HepG2 (cell line): ENCODE data around the gene NTF3. TPM values are rescaled to one million over a fixed set of nuclear protein-coding genes. Genes with fewer than 3 reads are reported as not detected.

Experiments used
- ATAC-seq: fragments of 200-7000 bp; cut with Tn5 transposase; 3 replicates; pipeline ENCODE4 v1.9.1; 2020; ENCODE audit warnings: mild to moderate bottlenecking, moderate library complexity
- BruUV-seq: library from RNA; stranded (reverse); fragments of 400-500 nt; replicated peaks from 2 replicates; lab custom pipeline; 2021; lab: Mats Ljungman, UMichigan
- CTCF ChIA-PET: fragments of 300-600 bp; formaldehyde crosslinking; extraction: SDS; loops from one replicate; lab custom pipeline; 2021; ENCODE audit warnings: low total read pairs, inconsistent platforms, low intra/inter-chr PET ratio; lab: Yijun Ruan, JAX
- POLR2A ChIA-PET: fragments of 350-600 bp; sonication (Branson Sonifier 250); formaldehyde crosslinking; loops from one replicate; lab custom pipeline; 2020; ENCODE audit warnings: antibody characterized with exemption, inconsistent platforms; lab: Yijun Ruan, JAX
- DNase-seq: peaks from one replicate; pipeline ENCODE4 v3.0.0-alpha.2; 2015; ENCODE audit warnings: low spot score
- FAIRE-seq: peaks from 3 replicates; lab custom pipeline; 2011; peaks lifted over from hg19 to GRCh38; lab: Jason Lieb, UNC
- H2AFZ ChIP-seq: one replicate; pipeline ENCODE4 v1.6.1; 2011; ENCODE audit warnings: low read length, inconsistent platforms
- H3K27ac ChIP-seq: fragments of 300-600 bp; 3 replicates; pipeline ENCODE4 v1.8.0; 2011; ENCODE audit warnings: mixed run types, mild to moderate bottlenecking, mixed read lengths, low read length, inconsistent platforms; ENCODE audit not compliant: insufficient read depth; ENCODE audit errors: extremely low read length
- H3K27me3 ChIP-seq, 2 experiments: fragments of 200-600 bp in 1 of 2; 2 replicates in 1 of 2; 3 replicates in 1 of 2; pipeline versions ENCODE4 v1.6.0 to v1.8.0; 2011; ENCODE audit warnings: low read length in 2 of 2, mild to moderate bottlenecking in 2 of 2, moderate library complexity in 2 of 2, inconsistent platforms in 1 of 2; ENCODE audit not compliant: insufficient read depth in 2 of 2, control insufficient read depth in 1 of 2
- H3K36me3 ChIP-seq, 2 experiments: fragments of 200-600 bp in 1 of 2; replicated peaks in 1 of 2; 2 replicates in 1 of 2; 3 replicates in 1 of 2; pipeline versions ENCODE4 v1.5.1 to v1.8.0; 2011; ENCODE audit warnings: low read length in 2 of 2, inconsistent platforms in 1 of 2; ENCODE audit not compliant: insufficient read depth in 2 of 2, control insufficient read depth in 1 of 2
- H3K4me1 ChIP-seq: 2 replicates; pipeline ENCODE4 v1.5.1; 2012; ENCODE audit warnings: low read length, inconsistent platforms; ENCODE audit not compliant: insufficient read depth
- H3K4me2 ChIP-seq: 2 replicates; pipeline ENCODE4 v1.6.0; 2011; ENCODE audit warnings: low read depth, low read length, inconsistent platforms
- H3K4me3 ChIP-seq, 3 experiments: fragments of 200-600 bp in 1 of 3; sonication (generic), shearing (Covaris generic) in 1 of 3; replicated peaks in 1 of 3; 2 replicates each; pipeline ENCODE4 v1.5.1; 2011 to 2016; ENCODE audit warnings: low read length in 3 of 3, inconsistent platforms in 2 of 3, low read depth in 2 of 3, mild to moderate bottlenecking in 2 of 3, control low read depth in 1 of 3, mixed read lengths in 1 of 3; ENCODE audit not compliant: insufficient read depth in 1 of 3
- H3K79me2 ChIP-seq: one replicate; pipeline ENCODE4 v1.6.1; 2011; ENCODE audit warnings: low read length, inconsistent platforms; ENCODE audit not compliant: insufficient read depth
- H3K9ac ChIP-seq: 2 replicates; pipeline ENCODE4 v1.6.0; 2011; ENCODE audit warnings: mild to moderate bottlenecking, low read depth, low read length, inconsistent platforms; ENCODE audit not compliant: insufficient read depth
- H3K9me3 ChIP-seq: 2 replicates; pipeline ENCODE4 v1.5.1; 2012; ENCODE audit warnings: mild to moderate bottlenecking, low read length
- H4K20me1 ChIP-seq: 2 replicates; pipeline ENCODE4 v1.6.0; 2011; ENCODE audit warnings: inconsistent platforms, mild to moderate bottlenecking, low read length, moderate library complexity; ENCODE audit not compliant: insufficient read depth
- AGO2 ChIP-seq: fragments of 200-400 bp; formaldehyde crosslinking; optimal IDR thresholded peaks from 2 replicates; pipeline ENCODE3; 2017; ENCODE audit warnings: mild to moderate bottlenecking, low read depth, low read length, moderate library complexity
- FOXA1 ChIP-seq, 2 experiments: fragments of 450-650 bp in 1 of 2; sonication (generic) in 1 of 2; formaldehyde crosslinking in 1 of 2; IDR thresholded peaks; 2 replicates each; pipeline versions ENCODE4 v1.4.0 to v1.6.1; 2016 to 2020; ENCODE audit warnings: missing genetic modification reagents in 1 of 2
- GATAD1 ChIP-seq: IDR thresholded peaks from 2 replicates; pipeline ENCODE4 v1.6.1; 2016; ENCODE audit warnings: missing genetic modification reagents, missing compliant biosample characterization
- KLF16 ChIP-seq, 2 experiments: sonication (generic) in 1 of 2; formaldehyde crosslinking in 1 of 2; IDR thresholded peaks; 2 replicates each; pipeline versions ENCODE4 v1.6.1 to v1.8.0; 2016 to 2023; ENCODE audit warnings: missing genetic modification reagents in 2 of 2, missing compliant biosample characterization in 1 of 2
- PAF1 ChIP-seq: IDR thresholded peaks from 2 replicates; pipeline ENCODE4 v1.6.1; 2016; ENCODE audit warnings: missing genetic modification reagents, missing compliant biosample characterization
- RFX5 ChIP-seq: IDR thresholded peaks from 2 replicates; pipeline ENCODE4 v1.6.1; 2011; ENCODE audit warnings: low read depth, low read length, improper control_type of control experiment
- RXRB ChIP-seq: IDR thresholded peaks from 2 replicates; pipeline ENCODE4 v1.6.1; 2016; ENCODE audit warnings: borderline replicate concordance, missing genetic modification reagents, missing compliant biosample characterization
- ZNF746 ChIP-seq: sonication (generic); formaldehyde crosslinking; IDR thresholded peaks from 2 replicates; pipeline ENCODE4 v1.8.0; 2022; ENCODE audit warnings: mild to moderate bottlenecking, missing genetic modification reagents
- WGBS: methylation state at CpG from one replicate; pipeline ENCODE4 v1.1.6; 2017; ENCODE audit warnings: low lambda C conversion rate; 5-methylcytosine and 5-hydroxymethylcytosine counted together
- in situ Hi-C: cut with HindIII; loops from 2 replicates; pipeline ENCODE4 v1.10.0; 2017; ENCODE audit warnings: low pct_unique_long_range_greater_than_20kb; ENCODE audit not compliant: extremely low pct_ligation_motif_present
- intact Hi-C: fragments of 100-400 bp; cut with micrococcal nuclease; formaldehyde crosslinking; loops from one replicate; pipeline ENCODE4 v1.10.0; 2022; ENCODE audit not compliant: unreplicated experiment
- polyA plus RNA-seq, 8 experiments: library from polyadenylated mRNA; depleted of rRNA in 3 of 8; stranded (reverse) in 7 of 8; unstranded in 1 of 8; fragments of >200 nt; fragmentation: Illumina TruSeq in 4 of 8; extraction: Trizol in 4 of 8; gene quantifications; 2 replicates each; pipeline versions ENCODE4 v1.2.1 to v1.2.3, GENCODE V29; 2011 to 2016; ENCODE audit warnings: low read depth in 4 of 8, missing spikeins in 1 of 8, mixed read lengths in 1 of 8; ENCODE audit not compliant: insufficient read depth in 1 of 8
- total RNA-seq, 5 experiments: library from RNA; depleted of rRNA; stranded (reverse); fragments of >200 nt; fragmentation: Illumina TruSeq; extraction: Trizol; gene quantifications; 2 replicates each; pipeline ENCODE4 v1.2.3, GENCODE V29; 2016; ENCODE audit warnings: low read depth in 1 of 5
- TF ChIP-seq, protein P1 (sequence below): sonication (generic); formaldehyde crosslinking; IDR thresholded peaks from 2 replicates; pipeline ENCODE4 v1.8.0; 2022; ENCODE audit warnings: missing genetic modification reagents, low read depth, mild to moderate bottlenecking, borderline replicate concordance
- TF ChIP-seq, protein P2 (sequence below): sonication (generic); formaldehyde crosslinking; IDR thresholded peaks from 2 replicates; pipeline ENCODE4 v1.8.0; 2022; ENCODE audit warnings: missing genetic modification reagents, mild to moderate bottlenecking, moderate library complexity, borderline replicate concordance
- TF ChIP-seq, protein P3 (sequence below): sonication (generic); formaldehyde crosslinking; IDR thresholded peaks from 2 replicates; pipeline ENCODE4 v1.5.0; 2020; ENCODE audit warnings: mild to moderate bottlenecking, low read depth, missing genetic modification reagents, borderline replicate concordance

NTF3 gene
- total and polyA plus RNA-seq, 2 of the 13 experiments (the other 11 are each of a cell fraction or from before 2014, with no cell fraction given) = not detected

DNA sequence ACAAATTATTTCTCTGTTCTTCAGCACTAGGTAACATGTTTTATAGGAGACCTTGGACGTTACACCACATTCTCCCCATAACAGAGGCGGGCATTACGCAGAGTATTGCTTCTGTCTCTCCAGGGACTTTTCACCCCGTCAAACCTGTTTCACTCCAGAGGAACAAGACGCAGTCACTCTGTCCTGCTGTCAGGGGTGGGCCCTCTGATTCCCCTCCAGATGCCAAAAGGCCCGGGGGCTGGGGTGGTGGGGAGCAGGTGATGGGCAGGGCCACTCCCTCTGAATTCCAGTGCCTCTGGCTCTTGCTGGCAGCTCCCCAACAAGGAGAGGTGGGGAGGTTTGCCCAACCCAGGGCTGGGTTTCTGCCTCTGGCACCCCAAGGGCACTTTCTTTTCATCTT lies 71.9 kb downstream of the NTF3 start:
- DNase-seq (no peak), ATAC-seq (no peak)
- POLR2A ChIA-PET = no interaction called here

More for the DNA sequence above, 71.9 kb downstream of the NTF3 start:
- in situ Hi-C loops = no loop called here
- Histone ChIP-seq H3K36me3 (no peaks in the 10 kb centered on the region), H3K4me3 (no peak overlapping the region), H3K27me3 (no peaks in the 10 kb centered on the region), H4K20me1 (no peaks in the 10 kb centered on the region), H3K27ac (no peak overlapping the region), H3K9ac (no peak overlapping the region), H2AFZ (no peak overlapping the region), H3K79me2 (no peaks in the 10 kb centered on the region), H3K4me2 (no peak overlapping the region), H3K4me1 (no peaks in the 10 kb centered on the region), H3K9me3 (no peaks in the 10 kb centered on the region)
- CTCF ChIA-PET = no interaction called here
- no peak for FAIRE-seq
- 48% methylated on average over 6 of the region's 6 CpGs for WGBS
- no peak for TF ChIP-seq ZNF746
- TF ChIP-seq, protein P1, sequence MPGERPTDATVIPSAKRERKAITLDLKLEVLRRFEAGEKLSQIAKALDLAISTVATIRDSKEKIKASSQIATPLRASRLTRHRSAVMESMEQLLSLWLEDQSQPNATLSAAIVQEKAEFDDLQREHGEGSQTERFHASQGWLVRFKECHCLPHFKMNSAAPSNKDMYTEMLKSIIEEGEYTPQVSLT (CRISPR knock-in tag) = no peak
- no peak for TF ChIP-seq RXRB
- no peak for TF ChIP-seq PAF1 (CRISPR knock-in tag)
- TF ChIP-seq AGO2 = no peak
- TF ChIP-seq, protein P2, sequence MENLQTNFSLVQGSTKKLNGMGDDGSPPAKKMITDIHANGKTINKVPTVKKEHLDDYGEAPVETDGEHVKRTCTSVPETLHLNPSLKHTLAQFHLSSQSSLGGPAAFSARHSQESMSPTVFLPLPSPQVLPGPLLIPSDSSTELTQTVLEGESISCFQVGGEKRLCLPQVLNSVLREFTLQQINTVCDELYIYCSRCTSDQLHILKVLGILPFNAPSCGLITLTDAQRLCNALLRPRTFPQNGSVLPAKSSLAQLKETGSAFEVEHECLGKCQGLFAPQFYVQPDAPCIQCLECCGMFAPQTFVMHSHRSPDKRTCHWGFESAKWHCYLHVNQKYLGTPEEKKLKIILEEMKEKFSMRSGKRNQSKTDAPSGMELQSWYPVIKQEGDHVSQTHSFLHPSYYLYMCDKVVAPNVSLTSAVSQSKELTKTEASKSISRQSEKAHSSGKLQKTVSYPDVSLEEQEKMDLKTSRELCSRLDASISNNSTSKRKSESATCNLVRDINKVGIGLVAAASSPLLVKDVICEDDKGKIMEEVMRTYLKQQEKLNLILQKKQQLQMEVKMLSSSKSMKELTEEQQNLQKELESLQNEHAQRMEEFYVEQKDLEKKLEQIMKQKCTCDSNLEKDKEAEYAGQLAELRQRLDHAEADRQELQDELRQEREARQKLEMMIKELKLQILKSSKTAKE (CRISPR knock-in tag) = no peak
- no peak for TF ChIP-seq FOXA1 (IDR thresholded peaks at IDR 0.05)
- no peak for TF ChIP-seq FOXA1 (CRISPR knock-in tag; IDR thresholded peaks at IDR 0.05)
- TF ChIP-seq KLF16 (CRISPR knock-in tag; IDR thresholded peaks at IDR 0.05) = no peak
- TF ChIP-seq RFX5 = no peak
- TF ChIP-seq GATAD1 (CRISPR knock-in tag) = no peak
- TF ChIP-seq, protein P3, sequence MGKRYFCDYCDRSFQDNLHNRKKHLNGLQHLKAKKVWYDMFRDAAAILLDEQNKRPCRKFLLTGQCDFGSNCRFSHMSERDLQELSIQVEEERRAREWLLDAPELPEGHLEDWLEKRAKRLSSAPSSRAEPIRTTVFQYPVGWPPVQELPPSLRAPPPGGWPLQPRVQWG (CRISPR knock-in tag) = no peak
- intact Hi-C loops = no loop called here
- no TSS peak for BruUV-seq
